KOPT-K1 (cell line): ENCODE results near the gene KDM5A.

Source experiments
- H3K27ac ChIP-seq: fragments of 200-600 bp; sonication (generic); 2 replicates; pipeline ENCODE4 v1.5.1; 2016; ENCODE audit warnings: antibody characterized with exemption, mild to moderate bottlenecking, low read depth, low read length; ENCODE audit not compliant: poor library complexity, severe bottlenecking
- H3K36me3 ChIP-seq: fragments of 200-600 bp; sonication (generic); 2 replicates; pipeline ENCODE4 v1.5.1; 2017; ENCODE audit warnings: antibody characterized with exemption, mild to moderate bottlenecking, low read length, moderate library complexity; ENCODE audit not compliant: insufficient read depth
- H3K9me3 ChIP-seq: fragments of 200-600 bp; sonication (generic); 2 replicates; pipeline ENCODE4 v1.5.1; 2017; ENCODE audit warnings: antibody characterized with exemption, low read length, mild to moderate bottlenecking; ENCODE audit not compliant: insufficient read depth, poor library complexity, severe bottlenecking

The KDM5A gene

DNA sequence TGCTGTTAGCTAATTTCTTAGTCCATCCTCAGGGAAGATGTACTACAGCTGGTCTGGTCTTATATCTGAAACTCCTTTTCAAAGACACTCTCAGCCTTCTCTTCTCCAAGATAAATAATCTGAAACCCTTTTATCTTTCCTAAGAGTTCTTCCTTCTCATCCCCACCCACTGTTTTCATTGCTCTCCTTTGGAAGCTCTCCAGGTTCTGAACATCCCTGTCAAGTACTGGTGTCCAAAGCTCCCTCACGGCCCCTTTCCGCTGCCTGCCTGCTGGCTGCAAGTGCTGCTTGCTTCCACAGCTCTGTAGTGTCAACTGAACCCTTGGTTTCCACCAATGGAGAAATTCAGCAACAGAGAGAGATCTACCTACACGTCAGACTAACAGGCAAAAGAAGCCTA, 119.9 kb downstream of the KDM5A start:
- Histone ChIP-seq H3K9me3 (no peaks in the 10 kb centered on the region), H3K36me3 (no peaks in the 10 kb centered on the region), H3K27ac (no peak overlapping the region)

DNA sequence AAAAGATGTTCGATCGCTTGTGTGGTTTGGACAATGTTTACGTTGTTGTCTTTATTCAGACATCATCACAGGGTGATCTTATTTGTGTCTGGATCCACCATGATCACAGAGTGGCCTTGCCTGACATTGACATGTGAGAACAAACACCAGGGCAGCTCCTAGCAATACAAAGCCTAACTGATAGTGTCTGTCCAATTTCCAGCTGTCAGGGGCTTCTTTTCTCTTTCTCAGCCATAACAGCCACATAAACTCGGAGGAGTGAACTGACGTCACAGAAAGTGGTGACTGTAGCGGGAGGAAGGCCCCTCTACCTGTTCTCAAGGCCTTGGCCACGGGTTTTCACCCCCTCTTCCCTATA, 120.7 kb downstream of the KDM5A start:
- H3K27ac ChIP-seq, result no peak overlapping the region
- no peaks in the 10 kb centered on the region for H3K36me3 ChIP-seq
- no peaks in the 10 kb centered on the region for H3K9me3 ChIP-seq

DNA sequence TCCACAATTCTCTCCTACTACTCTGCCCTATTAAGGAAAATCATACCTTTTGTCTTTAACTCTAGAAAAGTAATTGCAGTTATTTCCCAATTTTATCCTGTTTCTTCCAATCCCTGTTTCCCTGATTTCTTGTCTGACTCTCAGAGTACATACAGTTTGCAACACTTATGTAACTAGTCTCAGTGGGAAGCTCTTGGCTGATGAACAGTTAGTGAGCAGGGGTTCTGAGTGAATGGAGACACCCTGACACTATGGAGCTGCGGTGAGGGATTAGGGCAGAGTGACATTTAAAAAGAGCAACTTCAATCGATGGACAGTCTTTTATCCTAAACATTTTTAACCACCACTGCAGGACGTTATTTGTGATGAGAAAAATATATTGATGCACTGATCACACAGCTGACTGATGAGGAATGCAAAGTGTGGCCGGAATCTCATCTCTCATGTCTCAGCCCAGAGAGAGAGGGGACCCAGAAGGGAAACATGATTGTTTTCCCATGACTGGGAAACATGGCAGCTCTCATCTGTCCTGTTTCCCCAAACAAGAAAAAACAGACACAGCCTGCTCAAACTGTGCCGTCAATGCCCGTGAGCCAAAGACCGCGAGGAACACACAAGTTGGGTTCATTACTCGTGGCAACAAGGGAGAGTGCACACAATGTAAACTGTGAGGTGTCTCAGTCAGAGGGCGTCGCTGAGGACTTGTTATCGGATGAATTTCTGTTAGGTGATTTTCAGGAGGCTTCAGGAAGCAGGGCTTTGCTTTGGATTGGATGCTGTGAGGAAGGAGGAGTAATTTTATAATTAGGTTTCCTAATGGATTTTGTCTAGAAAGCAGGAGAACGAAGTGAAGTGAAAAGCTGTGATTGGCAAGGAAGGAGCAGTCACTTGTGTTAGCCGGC, 121.3 kb downstream of the KDM5A start:
- H3K27ac ChIP-seq, result no peak overlapping the region
- no peaks in the 10 kb centered on the region for H3K9me3 ChIP-seq
- no peaks in the 10 kb centered on the region for H3K36me3 ChIP-seq

DNA sequence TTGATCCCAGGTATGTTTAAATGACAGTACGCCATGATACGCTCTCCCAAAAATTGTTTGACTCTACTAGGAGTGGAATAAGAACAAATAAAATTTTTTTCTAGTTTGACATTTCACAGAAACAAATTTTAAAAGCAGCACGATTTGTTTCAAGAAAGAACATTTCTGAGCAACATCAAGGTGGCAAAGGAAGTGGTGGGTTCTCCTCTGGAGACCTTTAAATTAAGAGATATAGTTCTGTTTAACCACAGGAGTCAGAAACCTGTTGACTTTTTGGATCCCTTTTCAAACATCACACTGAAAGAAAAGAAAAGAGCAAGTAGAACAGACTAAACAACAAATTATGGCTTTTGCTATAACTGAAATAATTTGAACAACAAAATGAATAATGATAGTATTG, 124.0 kb downstream of the KDM5A start:
- Histone ChIP-seq H3K9me3 (no peaks in the 10 kb centered on the region), H3K27ac (no peak overlapping the region), H3K36me3 (no peaks in the 10 kb centered on the region)

DNA sequence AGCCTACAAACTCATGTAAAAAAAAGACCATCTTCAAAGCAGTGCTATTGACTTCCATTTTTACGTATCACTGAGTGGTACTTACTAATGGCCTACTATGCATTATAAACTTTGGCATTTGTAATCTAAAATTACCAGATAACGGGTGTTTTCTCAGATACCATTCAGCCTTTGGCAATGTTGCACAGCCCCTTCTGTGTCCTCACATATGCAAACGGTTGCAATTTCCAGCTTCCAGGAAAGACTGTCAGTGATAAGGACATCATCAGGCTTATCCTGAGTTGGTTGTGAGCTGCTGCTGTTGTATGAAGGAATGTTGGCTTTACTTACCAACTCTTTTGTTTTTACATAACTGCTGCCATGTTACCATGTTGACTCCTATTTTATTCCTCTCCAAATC, 124.9 kb downstream of the KDM5A start:
- Histone ChIP-seq H3K9me3 (no peaks in the 10 kb centered on the region), H3K27ac (no peak overlapping the region), H3K36me3 (no peaks in the 10 kb centered on the region)

DNA sequence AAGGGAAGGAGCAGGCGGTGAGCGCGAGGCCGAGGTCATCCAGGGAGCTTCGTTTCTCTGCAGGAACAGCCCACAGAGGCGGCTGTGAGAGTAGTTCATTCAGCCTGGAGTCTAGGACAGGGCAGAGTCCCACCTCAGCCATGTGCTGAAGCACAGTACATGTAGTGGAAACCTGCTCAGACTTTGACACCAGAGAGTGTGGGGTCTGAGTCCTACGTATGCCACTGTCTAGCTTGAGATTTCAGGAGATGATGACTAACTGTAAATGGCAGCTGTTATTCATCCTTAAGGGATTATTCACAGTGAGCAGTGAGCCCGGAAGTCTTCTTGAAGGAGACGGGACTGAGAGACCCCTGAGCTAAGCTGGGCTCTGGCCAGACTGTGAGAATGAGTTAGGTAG, 125.5 kb downstream of the KDM5A start:
- H3K27ac ChIP-seq, result no peak overlapping the region

DNA sequence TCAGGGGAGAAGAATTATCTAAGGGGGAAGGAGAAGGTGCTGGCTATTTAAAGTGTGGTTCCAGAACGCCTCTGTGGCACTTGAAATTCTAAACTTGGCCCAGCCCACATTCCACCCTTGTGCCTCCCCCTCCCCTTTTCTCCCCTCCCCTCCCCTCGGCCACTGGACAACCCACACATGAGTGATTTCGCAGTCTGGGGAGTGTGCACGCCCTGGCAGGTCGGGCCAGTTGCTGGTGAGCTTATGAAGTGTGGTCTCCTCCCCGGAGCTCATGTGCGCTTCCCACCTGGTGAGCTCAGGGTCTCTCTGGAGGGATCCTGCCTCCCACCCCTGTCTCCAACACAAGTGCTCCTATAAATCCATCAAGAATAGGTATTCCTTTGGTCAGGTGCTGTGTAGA, 126.3 kb downstream of the KDM5A start, which contains the start of gene SLC6A13:
Gene SLC6A13 (minus strand): TSS at position 20 of the 400 bp plus-strand sequence. CDS start 2,784 bp downstream, outside the sequence.
- no peaks in the 10 kb centered on the region for H3K36me3 ChIP-seq
- no peaks in the 10 kb centered on the region for H3K9me3 ChIP-seq
- H3K27ac ChIP-seq, result no peak within 1 kb of the TSS

More for the DNA sequence above, 125.5 kb downstream of the KDM5A start:
- Histone ChIP-seq H3K36me3 (no peaks in the 10 kb centered on the region), H3K9me3 (no peaks in the 10 kb centered on the region)

DNA sequence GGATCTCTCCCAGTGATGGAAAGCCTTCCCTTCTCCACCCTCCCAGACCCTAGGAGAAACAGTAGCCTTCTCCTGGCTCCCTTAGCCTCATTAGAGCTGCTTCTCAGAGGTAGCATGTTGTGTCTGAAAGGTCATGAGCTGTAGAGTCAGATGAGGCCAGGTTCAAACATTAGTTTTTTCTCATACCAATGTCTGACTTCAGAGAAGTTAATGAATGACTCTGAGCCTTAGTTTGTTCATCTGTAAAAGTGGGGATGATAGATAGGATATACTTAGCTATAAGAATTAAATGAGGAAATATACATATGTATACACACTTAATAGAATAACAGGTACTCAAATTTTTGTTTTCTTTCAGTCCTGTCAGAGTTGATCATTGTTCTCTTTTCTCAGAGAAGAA, 127.0 kb downstream of the KDM5A start:
- H3K9me3 ChIP-seq, result no peaks in the 10 kb centered on the region
- H3K36me3 ChIP-seq, result no peaks in the 10 kb centered on the region
- no peak overlapping the region for H3K27ac ChIP-seq

DNA sequence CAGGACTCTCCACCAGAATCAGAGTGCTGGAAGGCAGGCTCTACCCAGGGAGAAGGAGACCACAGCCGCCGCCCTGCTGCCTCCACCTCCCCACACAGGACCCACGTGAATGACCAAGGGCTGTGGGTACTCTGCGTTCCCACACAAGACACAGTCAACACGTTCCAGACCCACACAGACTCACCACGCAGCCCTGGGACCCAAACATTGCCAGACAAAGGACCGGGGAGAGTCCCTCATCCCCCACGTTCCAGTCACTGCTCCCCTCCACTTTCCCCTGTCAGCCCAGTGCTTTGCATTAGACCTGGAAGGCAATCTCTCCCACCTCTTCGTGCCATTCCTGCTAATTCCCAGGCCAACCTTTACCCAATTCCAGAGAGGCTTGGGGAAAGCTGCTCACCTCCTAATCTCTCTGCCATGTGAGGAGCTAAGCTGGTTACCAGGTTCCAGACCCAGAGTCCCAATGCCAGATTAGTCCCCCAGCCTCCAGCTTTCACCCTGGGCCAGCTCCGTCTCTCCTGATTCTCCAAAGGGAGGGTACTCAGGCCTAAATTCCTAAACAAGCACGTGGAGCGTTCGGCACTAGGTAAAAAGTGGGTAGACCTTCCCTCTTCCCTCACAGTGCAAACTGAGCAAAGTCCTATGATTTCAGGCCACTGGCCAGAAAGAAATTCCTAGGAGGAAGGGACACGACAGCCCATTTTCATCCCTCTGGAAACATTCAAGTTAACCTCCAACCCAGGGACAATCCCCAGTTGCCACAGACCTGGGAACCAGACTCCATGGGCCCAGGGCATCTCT, 131.4 kb downstream of the KDM5A start:
- Histone ChIP-seq H3K27ac (no peak overlapping the region), H3K9me3 (no peaks in the 10 kb centered on the region), H3K36me3 (no peaks in the 10 kb centered on the region)

DNA sequence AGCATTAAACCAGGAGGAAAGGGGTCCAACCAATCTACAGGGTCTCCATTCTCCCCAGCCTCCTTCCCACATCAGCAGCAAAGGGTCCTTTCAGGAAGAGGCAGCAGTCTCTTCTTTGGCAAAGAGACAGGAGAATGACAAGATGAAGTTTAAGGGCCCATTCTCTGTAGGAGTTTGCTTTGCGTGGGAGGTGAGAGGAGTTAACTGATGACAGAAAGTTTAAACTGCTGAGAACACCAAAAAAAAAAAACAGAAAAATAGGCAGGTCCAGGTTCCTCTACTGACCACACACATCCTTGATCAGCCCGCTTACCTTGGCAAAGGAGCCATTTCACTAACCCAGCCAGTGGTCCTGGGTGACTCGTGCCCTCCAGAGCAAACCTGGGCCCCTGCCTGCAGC, 132.2 kb downstream of the KDM5A start:
- H3K36me3 ChIP-seq, result no peaks in the 10 kb centered on the region
- no peaks in the 10 kb centered on the region for H3K9me3 ChIP-seq
- H3K27ac ChIP-seq, result no peak overlapping the region

DNA sequence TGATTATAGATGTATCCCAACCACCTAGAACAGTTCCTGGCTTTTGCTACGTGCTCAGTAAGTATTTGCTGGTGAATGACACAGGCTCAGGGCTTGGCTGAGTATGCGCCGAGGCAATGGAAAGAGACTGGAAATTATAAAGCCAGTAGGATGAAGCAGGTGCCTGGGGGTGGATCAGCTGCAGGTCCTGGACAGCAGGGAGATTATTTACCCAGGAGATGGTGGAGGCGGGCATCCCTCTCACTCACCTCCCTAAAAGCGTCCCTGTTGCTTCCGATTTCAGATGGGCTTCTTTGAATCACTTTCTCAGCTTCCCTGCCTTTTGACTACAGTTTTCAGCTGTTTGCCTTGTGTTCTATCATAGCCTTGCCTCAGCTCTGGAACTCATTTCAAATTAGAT, 132.9 kb downstream of the KDM5A start:
- Histone ChIP-seq H3K9me3 (no peaks in the 10 kb centered on the region), H3K27ac (no peak overlapping the region), H3K36me3 (no peaks in the 10 kb centered on the region)

DNA sequence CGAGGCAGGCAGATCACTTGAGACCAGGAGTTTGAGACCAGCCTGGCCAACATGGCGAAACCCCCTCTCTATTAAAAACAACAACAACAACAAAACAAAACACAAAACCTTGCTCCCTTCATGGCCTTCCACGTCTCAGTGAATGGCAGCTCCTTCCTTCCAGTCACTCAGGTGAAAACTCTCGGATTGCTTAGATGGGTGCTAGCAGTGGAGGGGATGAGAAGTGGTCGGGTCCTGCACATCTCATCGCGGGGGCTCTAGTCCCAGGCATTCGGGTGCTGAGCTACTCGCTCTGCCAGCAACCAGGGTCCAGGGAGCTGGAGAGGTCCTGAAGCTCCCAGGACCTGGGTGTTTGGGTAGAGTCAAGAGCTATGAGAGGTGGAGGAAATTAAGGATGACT, 134.2 kb downstream of the KDM5A start:
- H3K27ac ChIP-seq, result no peak overlapping the region
- no peaks in the 10 kb centered on the region for H3K9me3 ChIP-seq

DNA sequence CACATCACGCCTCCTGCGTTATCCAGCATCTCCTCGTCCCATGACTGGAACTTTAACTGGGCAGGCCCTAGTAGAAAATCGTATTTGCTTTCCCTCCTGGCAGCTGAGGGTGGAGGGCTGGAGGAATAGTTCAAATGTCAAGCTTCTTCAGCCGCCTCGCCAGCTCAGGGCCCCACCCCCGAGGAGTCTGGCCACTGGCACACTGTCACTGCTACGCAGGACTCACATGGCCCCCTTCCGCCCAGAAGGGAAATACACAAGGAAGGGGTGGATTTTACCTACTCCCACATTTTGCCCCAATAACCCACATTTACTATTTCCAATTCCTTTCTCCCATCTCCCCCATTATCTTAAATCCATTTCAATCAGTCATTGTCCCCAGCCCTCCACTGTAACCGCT, 135.1 kb downstream of the KDM5A start:
- no peak overlapping the region for H3K27ac ChIP-seq
- H3K9me3 ChIP-seq, result no peaks in the 10 kb centered on the region

More for the DNA sequence above, 134.2 kb downstream of the KDM5A start:
- no peaks in the 10 kb centered on the region for H3K36me3 ChIP-seq

DNA sequence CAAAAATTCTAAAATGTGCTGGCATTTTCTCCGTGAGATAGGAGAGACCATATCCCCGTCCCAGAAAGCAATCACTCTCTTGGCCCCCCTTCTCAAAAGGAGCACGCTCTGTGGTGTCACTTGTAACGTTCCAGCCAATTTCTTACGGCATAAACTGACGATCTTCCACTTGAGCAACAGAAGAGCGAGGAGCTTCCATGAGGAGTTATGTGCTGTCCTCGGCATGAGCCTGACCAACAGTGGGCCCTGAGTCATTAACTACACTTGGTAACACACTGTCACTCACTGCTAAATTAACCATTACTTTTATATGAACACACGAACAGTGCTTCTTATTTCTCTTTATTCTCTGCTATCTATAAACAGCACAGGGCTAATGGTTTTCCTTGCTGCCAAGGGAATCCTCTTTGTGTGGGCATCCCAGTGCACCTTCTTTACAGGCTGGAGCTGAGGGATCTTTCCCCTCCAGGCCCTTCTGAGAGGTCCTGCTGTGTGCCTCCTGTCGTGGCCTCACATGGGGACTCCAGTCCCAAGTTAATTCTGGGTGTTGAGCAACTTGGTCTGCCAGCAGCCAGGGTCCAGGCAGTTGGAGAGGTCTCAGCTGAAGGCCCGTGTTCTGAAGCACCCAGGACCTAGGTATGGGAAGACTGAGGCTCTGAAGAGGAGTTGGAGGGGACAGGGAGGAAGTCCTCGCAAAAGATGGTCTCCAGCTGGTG, 135.8 kb downstream of the KDM5A start:
- Histone ChIP-seq H3K36me3 (no peaks in the 10 kb centered on the region), H3K27ac (no peak overlapping the region), H3K9me3 (no peaks in the 10 kb centered on the region)

More for the DNA sequence above, 135.1 kb downstream of the KDM5A start:
- H3K36me3 ChIP-seq, result no peaks in the 10 kb centered on the region

DNA sequence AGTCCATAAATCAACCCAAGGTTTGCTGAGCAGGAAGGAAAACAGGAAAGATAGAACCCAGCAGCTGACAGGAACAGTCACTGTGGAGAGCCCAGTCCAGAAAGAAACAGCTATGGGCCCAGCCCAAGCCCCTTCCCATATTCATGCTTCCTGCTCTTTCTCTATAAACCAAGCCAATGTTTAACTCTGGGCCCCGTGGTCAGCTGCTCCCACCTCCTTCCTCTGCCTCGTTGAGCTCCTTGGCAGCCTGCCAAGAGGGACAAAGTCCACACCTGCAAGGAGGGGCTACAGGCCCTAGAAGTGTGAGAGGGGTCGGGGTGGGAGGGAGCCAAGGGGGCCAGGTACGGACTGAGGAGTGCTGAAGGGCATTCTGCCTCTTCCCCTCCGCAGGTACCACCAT, 136.5 kb downstream of the KDM5A start:
- Histone ChIP-seq H3K9me3 (peaks cover 5% of the 10 kb centered on the region), H3K36me3 (no peaks in the 10 kb centered on the region), H3K27ac (no peak overlapping the region)
